Esophagus muscularis mucosa (tissue), 4 donors: ENCODE measurements around the gene TBL3. TPM values are rescaled to one million over a fixed set of nuclear protein-coding genes. Genes with fewer than 3 reads are reported as not detected.

ENCODE experiments used
- DNase-seq: peaks from one replicate; pipeline ENCODE4 v3.0.0-alpha.2; 2017; ENCODE audit errors: extremely low spot score
- H3K27ac ChIP-seq, 4 donors: fragments of 200-600 bp; sonication (generic); replicated peaks in 1 of 4; 1 replicate in 3 of 4; 2 replicates in 1 of 4; pipeline ENCODE4 v1.5.1; 2016 to 2019; ENCODE audit warnings: mild to moderate bottlenecking in 1 of 4
- H3K27me3 ChIP-seq, 4 donors: fragments of 200-600 bp; sonication (generic); one replicate each; pipeline versions ENCODE4 v1.5.1 to v1.6.0; 2016 to 2019
- H3K36me3 ChIP-seq, 4 donors: fragments of 200-600 bp; sonication (generic); one replicate each; pipeline ENCODE4 v1.5.1; 2016 to 2019
- H3K4me1 ChIP-seq, 4 donors: fragments of 200-600 bp; sonication (generic); one replicate each; pipeline ENCODE4 v1.5.1; 2016 to 2019
- H3K4me3 ChIP-seq, 4 donors: fragments of 200-600 bp; sonication (generic); 1 replicate in 2 of 4; 2 replicates in 2 of 4; pipeline ENCODE4 v1.5.1; 2016 to 2019; ENCODE audit warnings: mild to moderate bottlenecking in 4 of 4, moderate library complexity in 1 of 4
- H3K9me3 ChIP-seq, 4 donors: fragments of 200-600 bp; sonication (generic); 1 replicate in 3 of 4; 2 replicates in 1 of 4; pipeline ENCODE4 v1.5.1; 2016 to 2019
- EP300 ChIP-seq: sonication (generic); formaldehyde crosslinking; IDR thresholded peaks from one replicate; pipeline ENCODE4 v1.6.1; 2017; ENCODE audit warnings: antibody characterized with exemption
- POLR2A ChIP-seq: fragments of 450-650 bp; IDR thresholded peaks from one replicate; pipeline ENCODE4 v1.6.1; 2017; ENCODE audit warnings: antibody characterized with exemption, moderate library complexity, mild to moderate bottlenecking, low read depth
- POLR2AphosphoS5 ChIP-seq, 2 donors: sonication (generic); formaldehyde crosslinking; IDR thresholded peaks; one replicate each; pipeline ENCODE4 v1.6.1; 2017; ENCODE audit warnings: antibody characterized with exemption in 2 of 2
- WGBS: methylation state at CpG from one replicate; pipeline ENCODE4 v1.1.5; 2018; 5-methylcytosine and 5-hydroxymethylcytosine counted together
- intact Hi-C: fragments of 100-400 bp; cut with DNase I; formaldehyde crosslinking; loops from one replicate; pipeline ENCODE4 v1.15.1; 2023
- total RNA-seq, 4 donors: library from RNA; depleted of rRNA; stranded (reverse); fragments of >200 nt; gene quantifications; one replicate each; pipeline versions ENCODE4 v1.1.0 to v1.2.1, GENCODE V29; 2016
- TF ChIP-seq, protein P1 (sequence below), 3 experiments: fragments of 200-600 bp in 2 of 3; fragments of 450-650 bp in 1 of 3; sonication (generic) in 2 of 3; IDR thresholded peaks; one replicate each; pipeline ENCODE4 v1.5.1; 2017 to 2019; ENCODE audit warnings: antibody characterized with exemption in 3 of 3, mild to moderate bottlenecking in 2 of 3, moderate library complexity in 1 of 3

Gene TBL3
- total RNA-seq, 4 donors from 2014 or later: 27.0 to 42.9 (median 36.9) TPM

DNA sequence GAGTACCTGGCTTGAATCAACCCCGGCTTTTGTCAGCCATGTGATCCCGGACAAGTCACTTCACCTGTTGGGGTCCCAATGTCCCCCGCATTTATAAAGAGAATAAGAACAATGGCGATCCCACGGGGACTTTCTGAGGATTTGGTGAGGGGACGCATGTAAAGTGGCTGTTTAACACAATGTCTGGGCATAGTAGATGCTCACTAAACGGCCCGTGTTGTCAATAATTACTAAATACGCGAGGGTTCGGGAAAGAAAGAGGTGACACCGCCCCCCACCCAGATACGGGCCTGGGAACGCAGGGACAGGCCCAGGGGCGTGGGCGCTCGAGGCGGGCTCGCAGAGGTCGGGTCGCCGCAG, 19.7 kb downstream of the TBL3 start:
- H3K27me3 ChIP-seq: peaks cover 3 to 48% (median 32%) of the 10 kb centered on the region in 4 donors
- intact Hi-C loops: no loop called here
- no peak for TF ChIP-seq POLR2A
- TF ChIP-seq, protein P1, sequence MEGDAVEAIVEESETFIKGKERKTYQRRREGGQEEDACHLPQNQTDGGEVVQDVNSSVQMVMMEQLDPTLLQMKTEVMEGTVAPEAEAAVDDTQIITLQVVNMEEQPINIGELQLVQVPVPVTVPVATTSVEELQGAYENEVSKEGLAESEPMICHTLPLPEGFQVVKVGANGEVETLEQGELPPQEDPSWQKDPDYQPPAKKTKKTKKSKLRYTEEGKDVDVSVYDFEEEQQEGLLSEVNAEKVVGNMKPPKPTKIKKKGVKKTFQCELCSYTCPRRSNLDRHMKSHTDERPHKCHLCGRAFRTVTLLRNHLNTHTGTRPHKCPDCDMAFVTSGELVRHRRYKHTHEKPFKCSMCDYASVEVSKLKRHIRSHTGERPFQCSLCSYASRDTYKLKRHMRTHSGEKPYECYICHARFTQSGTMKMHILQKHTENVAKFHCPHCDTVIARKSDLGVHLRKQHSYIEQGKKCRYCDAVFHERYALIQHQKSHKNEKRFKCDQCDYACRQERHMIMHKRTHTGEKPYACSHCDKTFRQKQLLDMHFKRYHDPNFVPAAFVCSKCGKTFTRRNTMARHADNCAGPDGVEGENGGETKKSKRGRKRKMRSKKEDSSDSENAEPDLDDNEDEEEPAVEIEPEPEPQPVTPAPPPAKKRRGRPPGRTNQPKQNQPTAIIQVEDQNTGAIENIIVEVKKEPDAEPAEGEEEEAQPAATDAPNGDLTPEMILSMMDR (IDR thresholded peaks at IDR 0.05): no peak
- TF ChIP-seq EP300: no peak
- TF ChIP-seq POLR2AphosphoS5 (IDR thresholded peaks at IDR 0.05): no peak
- WGBS: 30% methylated on average over 8 of the region's 22 CpGs
- H3K4me3 ChIP-seq: peak overlapping the region; percentile 45 to 61 (median 48)
- peaks cover 26 to 40% (median 39%) of the 10 kb centered on the region in 4 donors for H3K4me1 ChIP-seq
- no peaks in the 10 kb centered on the region for H3K9me3 ChIP-seq
- DNase-seq: no peak
- peak overlapping the region in 3 of 4 donors; percentile 35 to 54 (median 35) for H3K27ac ChIP-seq
- H3K36me3 ChIP-seq: peaks cover under 1 to 15% (median 12%) of the 10 kb centered on the region in 4 donors

DNA sequence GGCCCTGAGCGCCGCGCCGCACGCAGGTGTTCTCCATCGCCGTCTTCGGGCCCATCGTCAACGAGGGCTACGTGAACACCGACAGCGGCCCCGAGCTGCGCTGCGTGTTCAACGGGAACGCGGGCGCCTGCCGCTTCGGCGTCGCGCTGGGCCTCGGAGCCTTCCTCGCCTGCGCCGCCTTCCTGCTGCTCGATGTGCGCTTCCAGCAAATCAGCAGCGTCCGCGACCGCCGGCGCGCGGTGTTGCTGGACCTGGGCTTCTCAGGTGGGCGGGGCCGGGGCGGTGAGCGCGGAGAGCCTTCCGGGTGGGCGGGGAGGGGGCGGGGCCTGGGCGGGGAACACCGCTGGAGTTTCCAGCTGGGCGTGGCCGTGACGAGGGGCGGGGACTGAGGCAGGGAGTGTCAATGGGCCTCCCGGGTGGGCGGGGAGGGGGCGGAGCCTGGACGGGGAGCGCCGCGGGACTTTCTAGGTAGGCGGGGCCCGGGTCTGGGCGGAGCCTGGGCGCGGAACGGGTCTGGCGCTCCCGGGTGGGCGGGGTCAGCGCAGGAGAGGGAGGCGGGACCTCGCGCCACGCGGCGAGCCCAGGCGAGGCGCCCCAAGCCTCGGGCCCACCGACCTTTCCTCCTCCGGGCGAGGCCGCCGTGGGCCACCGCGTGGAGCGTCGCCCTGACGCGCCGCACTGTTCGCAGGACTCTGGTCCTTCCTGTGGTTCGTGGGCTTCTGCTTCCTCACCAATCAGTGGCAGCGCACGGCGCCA, 20.3 kb downstream of the TBL3 start:
- peaks cover 3 to 48% (median 32%) of the 10 kb centered on the region in 4 donors for H3K27me3 ChIP-seq
- intact Hi-C loops: no loop called here
- 2% methylated on average over 22 of the region's 96 CpGs for WGBS
- peak; percentile 97 for DNase-seq
- H3K4me3 ChIP-seq: peak overlapping the region; percentile 45 to 61 (median 48)
- no peaks in the 10 kb centered on the region for H3K9me3 ChIP-seq
- peaks cover 26 to 45% (median 40%) of the 10 kb centered on the region in 4 donors for H3K4me1 ChIP-seq
- peak; percentile 37 to 39 for TF ChIP-seq POLR2AphosphoS5 (IDR thresholded peaks at IDR 0.05)
- TF ChIP-seq, protein P1 (IDR thresholded peaks at IDR 0.05): no peak
- peak overlapping the region in 3 of 4 donors; percentile 35 to 54 (median 35) for H3K27ac ChIP-seq
- H3K36me3 ChIP-seq: peaks cover 0 to 15% (median 10%) of the 10 kb centered on the region in 4 donors

DNA sequence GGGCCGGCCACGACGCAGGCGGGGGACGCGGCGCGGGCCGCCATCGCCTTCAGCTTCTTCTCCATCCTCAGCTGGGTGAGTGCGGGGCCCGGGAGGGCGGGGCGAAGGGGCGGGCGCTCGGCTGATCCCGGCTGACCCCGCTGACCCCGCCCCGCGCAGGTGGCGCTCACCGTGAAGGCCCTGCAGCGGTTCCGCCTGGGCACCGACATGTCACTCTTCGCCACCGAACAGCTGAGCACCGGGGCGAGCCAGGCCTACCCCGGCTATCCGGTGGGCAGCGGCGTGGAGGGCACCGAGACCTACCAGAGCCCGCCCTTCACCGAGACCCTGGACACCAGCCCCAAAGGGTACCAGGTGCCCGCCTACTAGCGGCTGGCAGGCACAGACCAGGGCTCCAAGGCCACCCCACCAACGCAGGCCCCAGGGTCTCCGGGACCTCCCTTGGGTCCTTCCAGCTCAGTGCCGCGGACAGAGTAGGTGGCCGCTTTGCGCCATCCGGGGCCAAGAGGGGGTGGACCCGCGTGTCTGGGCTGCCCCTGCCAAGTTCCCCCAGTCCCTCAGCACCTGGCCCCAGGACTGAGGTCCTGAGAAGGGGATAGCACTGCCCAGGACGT, 21.0 kb downstream of the TBL3 start:
- Histone ChIP-seq H3K27me3 (peaks cover 3 to 48% (median 32%) of the 10 kb centered on the region in 4 donors), H3K36me3 (peaks cover 1 to 18% (median 10%) of the 10 kb centered on the region in 4 donors), H3K27ac (peak overlapping the region in 1 of 4 donors; percentile 27), H3K4me1 (peaks cover 26 to 51% (median 40%) of the 10 kb centered on the region in 4 donors), H3K4me3 (peak overlapping the region; percentile 45 to 61 (median 48)), H3K9me3 (no peaks in the 10 kb centered on the region)
- intact Hi-C loops: no loop called here
- DNase-seq: no peak
- no CpG with 5 or more reads among the region's 50 CpGs for WGBS
- TF ChIP-seq POLR2AphosphoS5 (IDR thresholded peaks at IDR 0.05) (no peak), EP300 (no peak), POLR2A (no peak)
- TF ChIP-seq, protein P1 (IDR thresholded peaks at IDR 0.05): no peak

DNA sequence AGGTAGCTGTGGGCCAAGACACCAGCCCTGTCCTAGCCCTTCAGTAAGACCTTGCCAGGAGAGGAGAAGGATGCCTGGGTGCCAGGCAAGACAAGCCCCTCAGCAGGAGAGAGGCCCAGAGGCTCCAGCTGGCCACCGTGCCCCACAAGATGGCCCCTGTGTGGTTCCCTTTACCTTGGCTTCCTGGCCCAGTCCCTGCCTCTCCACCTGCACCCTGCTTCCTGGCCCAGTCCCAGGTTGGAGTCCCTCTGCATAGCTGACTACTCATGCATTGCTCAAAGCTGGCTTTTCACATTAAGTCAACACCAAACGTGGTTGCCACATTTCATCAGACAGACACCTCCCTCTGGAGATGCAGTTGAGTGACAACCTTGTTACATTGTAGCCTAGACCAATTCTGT, 21.9 kb downstream of the TBL3 start:
- intact Hi-C loops: no loop called here
- DNase-seq: no peak
- no peak overlapping the region for H3K27ac ChIP-seq
- TF ChIP-seq EP300 (no peak), POLR2AphosphoS5 (IDR thresholded peaks at IDR 0.05) (no peak)
- H3K4me1 ChIP-seq: peaks cover 26 to 57% (median 43%) of the 10 kb centered on the region in 4 donors
- H3K36me3 ChIP-seq: peaks cover 10 to 27% (median 19%) of the 10 kb centered on the region in 4 donors
- no peaks in the 10 kb centered on the region for H3K9me3 ChIP-seq
- 75% methylated on average over 2 of the region's 2 CpGs for WGBS
- H3K4me3 ChIP-seq: no peak overlapping the region
- H3K27me3 ChIP-seq: peaks cover 3 to 44% (median 28%) of the 10 kb centered on the region in 4 donors
